ENCODE data around the gene ZDHHC6.
"Not testable (repeated sequence)": the region's sequence is repeated elsewhere in the genome, so short reads cannot be mapped to it uniquely, and the experiment has no call there.

Gene ZDHHC6

DNA sequence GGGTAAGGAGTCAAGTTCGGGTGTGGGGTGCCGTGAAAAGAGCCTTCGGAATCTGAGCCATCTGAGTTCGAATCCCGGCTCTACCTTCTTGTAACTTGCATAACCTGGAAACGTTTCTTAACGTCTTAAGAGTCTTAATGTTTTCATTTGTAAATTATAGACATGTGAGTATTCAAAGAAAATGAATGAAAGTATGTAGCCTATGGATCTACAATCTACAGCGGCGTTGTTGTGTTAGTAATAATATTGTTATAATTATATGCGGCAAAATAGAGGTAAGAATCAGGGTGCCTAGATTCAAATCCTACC is 860 bp upstream of the ZDHHC6 start:
- DNase-seq (ENCODE audit: low read depth, low spot score) = no peak
- H3K27ac ChIP-seq = peak overlapping the region; percentile 86

DNA sequence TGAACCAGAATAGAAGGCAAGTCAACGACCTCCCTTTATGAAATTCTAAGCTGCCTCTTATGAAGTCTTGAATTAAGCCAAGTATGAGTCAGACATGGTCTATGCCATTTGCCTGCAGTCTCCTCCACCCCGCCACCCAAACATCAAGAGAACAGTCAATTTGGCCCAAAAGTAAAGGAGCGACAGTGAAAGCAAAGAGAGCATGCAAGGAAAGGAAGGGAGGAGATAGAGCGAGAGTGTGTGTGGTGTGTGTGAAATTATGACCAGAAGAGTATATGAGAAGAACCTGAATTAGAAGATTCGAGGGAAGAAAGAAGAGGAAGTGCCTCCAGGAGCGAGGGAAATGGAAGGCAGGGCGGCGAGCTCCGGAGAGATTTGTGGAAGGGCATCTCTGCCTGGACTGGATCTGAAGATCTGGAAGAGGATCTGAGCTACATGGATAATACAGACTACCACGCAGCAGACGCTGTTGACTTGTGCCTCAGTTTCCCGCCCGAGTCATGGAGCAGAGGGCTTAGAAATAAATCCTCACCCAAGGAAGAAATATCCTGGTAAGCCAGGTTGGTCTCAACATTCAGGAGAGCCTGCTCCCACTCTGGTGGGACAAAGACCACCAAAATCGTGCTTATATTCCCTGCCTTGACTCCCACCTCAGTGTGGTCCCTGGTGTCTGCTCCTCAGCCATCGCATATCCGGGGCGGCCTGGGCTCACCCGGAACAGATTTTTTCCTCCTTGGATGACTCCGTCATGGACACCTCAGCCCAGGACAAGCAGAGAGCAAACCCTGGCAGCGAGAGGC is 459 bp downstream of the ZDHHC6 start:
- peak overlapping the region; percentile 86 for H3K27ac ChIP-seq
- DNase-seq (ENCODE audit: low read depth, low spot score) = no peak

DNA sequence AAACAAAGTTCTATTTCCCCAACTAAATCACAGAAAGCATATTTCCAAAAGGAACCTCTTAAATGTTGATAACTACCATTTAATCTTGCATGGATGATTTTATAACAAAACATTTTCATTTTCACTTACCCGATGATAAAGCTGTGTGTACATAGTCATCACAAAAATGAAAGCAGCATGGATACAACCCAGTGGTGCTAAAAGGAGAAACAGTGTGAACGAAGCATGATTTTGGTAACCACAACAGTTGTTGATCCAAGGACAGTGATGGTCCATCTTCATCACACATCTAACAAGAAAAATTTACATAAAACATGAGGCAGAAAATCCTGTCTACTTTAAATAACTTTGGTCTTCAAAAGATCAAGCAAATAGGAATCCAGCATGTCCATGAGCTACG is 4.7 kb downstream of the ZDHHC6 start:
- H3K27ac ChIP-seq = no peak overlapping the region
- DNase-seq (ENCODE audit: low read depth, low spot score) = no peak

DNA sequence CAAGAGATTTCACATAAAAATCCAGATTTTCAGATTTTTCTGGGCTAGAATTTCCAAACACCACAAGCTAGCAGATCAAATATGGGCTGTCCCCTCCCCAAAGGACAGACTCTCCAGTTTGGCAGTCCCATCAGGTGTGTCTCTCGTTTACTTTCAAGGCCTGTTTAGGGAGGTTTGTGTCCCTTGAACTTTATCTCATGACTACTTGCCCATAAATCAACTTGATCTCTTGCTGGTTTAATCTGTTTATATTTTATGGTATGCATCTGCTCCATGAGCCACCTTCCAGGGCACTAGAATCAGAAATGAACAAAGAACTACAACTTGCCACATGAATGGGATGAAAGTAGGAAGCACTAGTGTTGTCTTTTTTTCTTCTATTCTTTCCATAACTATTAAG is 5.2 kb downstream of the ZDHHC6 start:
- DNase-seq (ENCODE audit: low read depth, low spot score) = no peak
- no peak overlapping the region for H3K27ac ChIP-seq

DNA sequence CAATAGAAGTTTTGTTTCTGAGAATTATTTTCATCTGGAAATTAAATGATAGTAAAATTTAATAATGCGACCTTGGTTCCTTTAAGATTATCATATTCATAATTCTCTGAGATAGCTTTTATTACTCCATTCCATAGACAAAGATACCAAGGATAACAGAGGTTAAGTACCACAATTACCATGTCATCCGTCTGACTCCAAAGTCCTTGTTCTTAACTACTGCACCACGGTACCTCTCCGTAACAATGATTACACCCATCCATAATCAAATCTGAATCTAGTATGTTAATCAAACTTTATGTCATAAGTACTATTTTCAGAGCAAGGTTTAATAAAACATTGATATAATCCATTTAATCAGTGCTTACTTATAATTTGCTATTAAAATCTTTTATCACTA is 8.4 kb downstream of the ZDHHC6 start:
- no peak for DNase-seq (ENCODE audit: low read depth, low spot score)
- H3K27ac ChIP-seq = no peak overlapping the region

DNA sequence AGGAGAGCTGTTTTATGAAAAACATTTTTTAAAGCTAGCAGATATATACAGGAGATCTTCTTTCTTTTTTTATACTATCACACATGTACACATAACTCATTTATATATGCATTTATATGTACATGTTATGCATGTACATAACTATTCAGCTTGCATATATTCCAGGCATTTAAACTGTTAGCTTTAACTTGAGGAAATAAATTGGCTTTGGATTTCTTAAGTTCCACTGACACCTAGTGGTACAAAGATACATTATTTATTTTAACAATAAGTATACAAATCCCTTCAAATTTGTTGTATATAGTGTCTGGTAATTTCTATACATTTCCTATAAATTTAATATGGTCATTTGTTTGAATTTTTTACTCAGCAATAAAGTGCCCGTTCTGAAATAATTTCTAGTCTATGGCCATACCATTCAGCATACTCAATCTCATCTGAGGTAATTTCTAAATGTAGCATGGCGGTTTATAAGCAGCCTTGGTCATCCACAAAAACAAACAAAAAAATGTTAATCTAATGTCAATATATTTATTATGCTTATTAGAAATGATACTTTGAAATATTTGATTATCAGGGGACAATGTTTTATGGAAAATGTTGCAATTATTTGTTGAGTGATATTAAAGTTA is 11.6 kb downstream of the ZDHHC6 start:
- no peak for DNase-seq (ENCODE audit: low read depth, low spot score)

DNA sequence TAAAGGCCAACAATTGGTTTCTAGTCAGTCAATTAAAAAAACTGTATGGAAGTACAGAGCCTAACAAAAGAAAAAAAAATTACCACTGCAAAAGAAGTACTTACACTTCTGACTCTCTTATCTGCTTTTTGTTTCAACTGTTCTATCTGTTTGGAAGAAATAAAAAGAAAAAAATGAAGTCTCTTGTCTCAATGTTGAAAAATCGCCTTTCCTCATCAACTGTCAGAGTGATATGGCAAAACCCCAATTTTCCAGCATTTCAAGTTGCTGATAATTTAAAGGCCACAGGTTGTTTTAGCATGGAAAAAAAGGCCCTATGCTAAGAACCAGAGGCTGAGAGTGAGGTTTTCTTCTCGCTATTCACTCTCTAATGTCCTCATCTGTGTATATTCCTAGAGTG is 13.6 kb downstream of the ZDHHC6 start:
- H3K27ac ChIP-seq = no peak overlapping the region
- no peak for DNase-seq (ENCODE audit: low read depth, low spot score)

More for the DNA sequence above, 11.6 kb downstream of the ZDHHC6 start:
- no peak overlapping the region for H3K27ac ChIP-seq

DNA sequence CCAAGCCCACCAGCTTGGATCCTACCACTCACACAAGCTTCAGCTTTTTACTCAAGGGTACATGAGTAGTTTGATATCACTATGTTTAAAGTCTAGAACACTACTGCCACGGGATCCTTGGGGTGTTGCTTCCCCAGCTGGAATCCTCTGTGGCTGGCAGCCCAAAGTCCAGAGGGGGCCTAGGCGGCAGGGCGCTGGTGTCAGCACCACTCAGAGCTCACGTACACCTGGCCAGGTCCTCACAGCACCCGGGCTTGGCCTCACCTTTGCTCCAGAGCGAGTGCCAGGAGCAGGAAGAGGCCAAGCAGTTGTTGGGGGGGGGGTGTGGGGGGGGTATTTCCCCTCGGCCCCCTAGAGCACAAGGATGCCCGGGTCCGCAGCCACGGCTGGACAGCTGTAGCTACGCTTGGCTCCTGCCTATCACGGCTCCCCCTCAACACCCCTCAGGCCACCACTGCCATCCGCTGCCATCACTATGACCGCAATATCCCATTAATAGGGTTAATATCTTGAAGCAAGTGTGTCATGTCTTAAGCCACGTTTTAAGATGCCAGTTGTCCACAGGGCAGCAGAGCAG is 17.0 kb downstream of the ZDHHC6 start:
- DNase-seq (ENCODE audit: low read depth, low spot score) = no peak
- H3K27ac ChIP-seq = no peak overlapping the region

DNA sequence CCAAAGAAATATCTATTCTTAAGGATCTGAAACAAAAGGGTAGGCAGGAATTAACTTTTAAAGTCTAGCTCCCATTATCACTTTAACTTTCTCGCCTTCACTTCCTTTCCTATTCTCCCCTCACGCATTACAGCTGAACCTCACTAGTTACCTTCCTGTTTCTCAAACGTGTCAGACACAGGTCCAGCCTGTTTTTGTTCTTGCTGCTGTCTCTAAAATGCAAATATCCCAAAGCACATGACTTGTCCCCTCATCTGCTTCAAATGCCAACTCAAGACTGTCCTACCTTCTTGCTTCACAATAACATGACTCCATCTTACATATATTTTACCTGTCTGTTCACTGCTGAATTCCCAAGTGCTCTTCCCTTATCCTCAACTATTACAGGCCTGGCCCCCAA is 17.6 kb downstream of the ZDHHC6 start:
- no peak overlapping the region for H3K27ac ChIP-seq
- DNase-seq (ENCODE audit: low read depth, low spot score) = no peak

DNA sequence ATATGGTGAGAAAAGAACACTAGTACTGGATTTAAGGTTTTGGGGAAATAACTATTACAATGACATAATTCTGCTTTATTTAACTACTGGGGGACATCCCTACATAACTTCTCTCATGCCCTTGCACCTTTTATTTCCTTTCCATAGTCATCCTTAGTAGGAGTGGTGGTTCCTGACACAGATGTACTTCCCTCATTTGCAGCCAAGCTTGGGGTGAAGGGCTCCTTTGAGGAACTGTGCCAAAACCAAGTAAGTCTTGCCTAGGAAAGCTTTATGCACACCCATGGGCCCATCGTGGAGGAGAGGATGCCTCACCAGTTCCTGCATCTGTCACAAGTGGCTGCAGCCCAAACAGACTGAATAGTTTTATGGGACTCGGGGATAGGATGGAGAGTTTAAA is 20.6 kb downstream of the ZDHHC6 start:
- no peak for DNase-seq (ENCODE audit: low read depth, low spot score)
- H3K27ac ChIP-seq = no peak overlapping the region

DNA sequence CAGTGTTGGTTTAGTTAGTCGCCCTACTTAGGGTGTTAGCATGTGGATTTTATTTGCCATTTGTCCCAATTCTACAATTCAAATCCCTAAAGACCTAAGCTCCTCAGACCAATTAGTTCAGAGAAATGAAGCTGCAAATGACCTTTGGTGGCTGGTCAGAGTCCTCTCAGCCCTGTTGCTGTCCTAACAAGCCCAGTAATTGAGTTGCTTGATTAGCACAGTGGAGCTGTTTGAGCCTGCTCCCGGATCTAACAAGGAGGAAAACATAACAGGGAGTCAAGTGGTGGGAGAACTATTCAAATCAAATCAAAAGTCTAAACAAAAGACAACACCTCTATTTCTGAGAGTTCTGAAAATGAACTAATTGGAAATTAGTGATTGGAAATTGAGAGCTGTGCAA is 22.1 kb downstream of the ZDHHC6 start:
- DNase-seq (ENCODE audit: low read depth, low spot score) = no peak
- no peak overlapping the region for H3K27ac ChIP-seq

DNA sequence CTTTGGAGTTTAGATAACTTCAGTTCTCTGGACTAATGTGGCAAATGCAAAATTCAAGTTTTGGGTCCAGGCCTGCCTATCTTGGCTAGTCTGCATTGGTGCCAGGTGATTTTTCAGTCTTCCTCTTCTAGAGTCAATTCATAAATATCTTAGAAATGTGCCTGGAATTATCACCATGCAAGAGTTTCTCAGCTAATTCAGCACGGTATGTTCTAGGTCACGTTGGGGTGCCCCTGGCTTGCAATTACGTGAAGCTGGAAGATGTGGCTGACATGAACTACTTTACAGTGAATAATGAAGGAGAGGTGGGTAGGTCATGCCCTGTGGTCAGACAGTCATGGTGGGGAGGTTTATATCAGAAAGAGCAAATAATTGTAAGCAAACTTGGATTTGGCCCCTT is 25.0 kb downstream of the ZDHHC6 start:
- no peak overlapping the region for H3K27ac ChIP-seq
- no peak for DNase-seq (ENCODE audit: low read depth, low spot score)

DNA sequence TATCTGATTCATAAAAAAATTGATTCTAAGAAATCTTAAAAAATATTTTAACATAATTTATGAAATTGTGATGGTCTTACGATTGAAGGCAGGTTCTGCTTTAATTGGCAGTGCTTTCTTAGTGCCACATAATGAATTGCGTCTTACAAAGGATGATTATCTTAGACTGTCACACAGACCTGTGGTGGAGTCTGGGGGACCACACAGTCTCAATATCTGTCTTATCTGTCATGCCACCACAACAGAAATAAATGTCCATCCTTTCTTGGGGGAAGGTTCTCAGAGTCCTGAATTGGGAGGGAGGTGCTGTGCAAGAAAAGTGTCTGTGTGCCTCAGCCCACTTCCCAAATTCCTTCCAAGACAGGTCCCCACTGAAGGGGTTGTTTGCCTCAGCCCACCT is 34.0 kb downstream of the ZDHHC6 start:
- no peak for DNase-seq (ENCODE audit: low read depth, low spot score)
- no peak overlapping the region for H3K27ac ChIP-seq

DNA sequence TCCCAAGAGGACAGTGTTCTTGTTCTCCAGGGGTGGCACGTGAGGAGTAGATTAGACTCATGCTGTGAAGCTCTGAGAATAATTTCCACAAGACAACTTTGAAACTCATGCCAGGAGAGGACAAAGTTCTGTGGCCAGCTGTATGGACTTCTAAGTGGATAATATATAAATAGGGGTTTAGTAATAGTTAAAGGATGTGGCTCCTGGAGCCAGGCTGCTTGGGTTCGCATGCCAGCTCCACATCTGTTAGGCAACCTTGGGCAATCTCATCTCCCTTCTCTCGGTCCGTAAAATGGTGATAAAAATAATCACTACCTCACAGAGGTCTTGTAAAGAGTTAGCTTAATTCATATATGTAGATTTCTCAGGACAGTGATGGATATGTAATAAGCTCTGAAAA is 37.0 kb downstream of the ZDHHC6 start:
- no peak overlapping the region for H3K27ac ChIP-seq
- DNase-seq (ENCODE audit: low read depth, low spot score) = no peak

DNA sequence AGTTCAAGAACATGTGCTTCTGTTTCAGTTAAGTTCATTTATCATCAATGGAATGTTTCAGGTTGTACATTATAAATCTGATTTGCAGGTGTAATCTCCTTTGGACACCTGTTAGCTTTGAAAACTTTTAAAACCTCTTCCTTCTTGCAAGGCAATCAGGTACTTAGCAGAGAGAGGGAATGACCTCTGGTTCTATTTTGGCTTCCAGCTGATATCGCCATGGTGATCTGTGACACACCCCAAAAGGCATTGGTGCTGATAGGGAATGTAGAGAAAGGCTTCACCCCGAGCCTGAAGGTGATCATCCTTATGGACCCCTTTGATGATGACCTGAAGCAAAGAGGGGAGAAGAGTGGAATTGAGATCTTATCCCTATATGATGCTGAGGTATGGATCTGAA is 37.4 kb downstream of the ZDHHC6 start:
- H3K27ac ChIP-seq = no peak overlapping the region
- DNase-seq (ENCODE audit: low read depth, low spot score) = no peak

DNA sequence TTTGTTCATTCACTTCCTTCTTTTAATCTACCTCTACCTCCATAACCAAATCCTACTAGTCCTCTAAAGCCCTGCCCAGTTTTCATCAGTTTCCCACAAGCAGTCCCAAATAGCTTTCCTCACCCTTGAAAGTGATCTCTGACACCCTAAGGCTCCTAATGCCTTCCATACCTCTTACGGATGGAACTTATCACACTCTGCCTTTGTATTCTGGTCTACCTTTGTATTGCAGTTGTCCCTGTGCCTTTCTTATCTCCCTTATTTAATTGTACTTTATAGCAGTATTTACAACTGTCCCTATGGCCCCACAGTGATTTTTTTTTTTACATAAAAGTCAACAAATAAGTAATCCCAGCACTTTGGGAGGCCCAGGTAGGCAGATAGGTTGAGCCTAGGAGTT is 39.0 kb downstream of the ZDHHC6 start:
- no peak overlapping the region for H3K27ac ChIP-seq
- no peak for DNase-seq (ENCODE audit: low read depth, low spot score)

DNA sequence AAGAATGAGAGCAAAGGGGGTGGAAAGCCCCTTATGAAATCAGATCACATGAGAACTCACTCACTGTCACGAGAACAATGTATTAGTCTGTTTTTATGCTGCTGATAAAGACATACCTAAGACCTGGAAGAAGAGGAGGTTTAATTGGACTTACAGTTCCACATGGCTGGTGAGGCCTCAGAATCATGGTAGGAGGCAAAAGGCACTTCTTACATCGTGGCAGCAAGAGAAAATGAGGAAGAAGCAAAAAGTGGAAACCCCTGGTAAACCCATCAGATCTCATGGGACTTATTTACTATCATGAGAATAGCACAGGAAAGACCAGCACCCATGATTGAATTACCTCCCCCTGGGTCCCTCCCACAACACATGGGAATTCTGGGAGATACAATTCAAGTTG is 39.9 kb downstream of the ZDHHC6 start:
- not testable (repeated sequence) for DNase-seq (ENCODE audit: low read depth, low spot score); H3K27ac ChIP-seq

DNA sequence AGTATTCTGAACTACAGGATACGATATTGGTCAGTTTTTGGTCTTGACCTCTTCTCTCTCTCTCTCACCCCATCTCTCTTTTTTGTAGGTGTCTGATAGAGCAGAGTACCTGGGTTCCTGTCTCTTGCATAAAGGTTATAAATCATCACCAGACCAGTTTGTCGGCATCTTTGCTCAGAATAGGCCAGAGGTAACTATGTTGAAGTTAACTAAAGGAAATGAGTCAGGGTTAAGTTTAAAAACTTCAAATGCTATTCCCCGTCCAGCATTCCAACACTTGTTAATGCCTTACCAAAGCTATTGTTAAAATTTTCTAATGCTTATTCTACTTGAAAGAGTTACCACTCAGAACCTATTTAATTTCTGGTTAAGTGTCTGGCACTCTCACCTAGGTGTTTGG is 42.1 kb downstream of the ZDHHC6 start:
- peak; percentile 31 for DNase-seq (ENCODE audit: low read depth, low spot score)

DNA sequence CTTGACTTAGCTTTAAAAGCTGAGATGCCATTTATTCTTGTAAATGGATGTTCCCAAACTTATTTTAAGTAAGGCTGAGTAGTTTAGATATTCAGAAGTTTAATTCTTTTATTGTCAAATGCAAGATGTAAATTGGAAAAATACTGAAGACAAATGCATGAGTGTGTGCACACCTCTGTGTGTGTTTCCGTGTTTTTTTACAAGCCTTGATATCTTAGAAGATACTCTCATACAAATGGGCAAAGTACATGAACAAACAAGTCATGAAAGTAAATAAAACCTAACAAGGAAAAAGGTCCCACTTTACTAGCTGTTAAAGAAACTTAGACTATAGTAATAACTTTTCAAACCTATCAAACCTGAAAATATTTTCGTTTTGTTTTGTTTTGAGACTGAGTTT is 43.8 kb downstream of the ZDHHC6 start:
- no peak overlapping the region for H3K27ac ChIP-seq
- DNase-seq (ENCODE audit: low read depth, low spot score) = no peak

More for the DNA sequence above, 42.1 kb downstream of the ZDHHC6 start:
- H3K27ac ChIP-seq = peak overlapping the region; percentile 64

DNA sequence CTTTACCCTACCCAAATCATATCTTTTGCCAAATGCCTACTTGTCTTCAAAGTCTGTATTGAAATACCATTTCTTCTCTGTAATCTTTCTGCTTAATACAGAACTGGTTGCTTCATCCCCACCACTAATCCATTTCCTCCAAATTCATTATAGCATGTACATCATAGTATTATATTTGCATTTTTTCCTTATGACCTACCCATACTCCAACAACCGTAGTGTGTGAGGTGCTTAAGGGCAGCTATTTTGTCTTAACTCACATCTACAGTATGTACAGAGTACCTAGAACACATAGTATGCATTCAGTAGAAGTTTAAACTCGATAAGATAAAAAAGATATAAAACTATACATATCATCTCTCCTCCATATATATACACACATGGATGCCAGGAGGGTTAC is 49.1 kb downstream of the ZDHHC6 start:
- no peak for DNase-seq (ENCODE audit: low read depth, low spot score)
- H3K27ac ChIP-seq = no peak overlapping the region

DNA sequence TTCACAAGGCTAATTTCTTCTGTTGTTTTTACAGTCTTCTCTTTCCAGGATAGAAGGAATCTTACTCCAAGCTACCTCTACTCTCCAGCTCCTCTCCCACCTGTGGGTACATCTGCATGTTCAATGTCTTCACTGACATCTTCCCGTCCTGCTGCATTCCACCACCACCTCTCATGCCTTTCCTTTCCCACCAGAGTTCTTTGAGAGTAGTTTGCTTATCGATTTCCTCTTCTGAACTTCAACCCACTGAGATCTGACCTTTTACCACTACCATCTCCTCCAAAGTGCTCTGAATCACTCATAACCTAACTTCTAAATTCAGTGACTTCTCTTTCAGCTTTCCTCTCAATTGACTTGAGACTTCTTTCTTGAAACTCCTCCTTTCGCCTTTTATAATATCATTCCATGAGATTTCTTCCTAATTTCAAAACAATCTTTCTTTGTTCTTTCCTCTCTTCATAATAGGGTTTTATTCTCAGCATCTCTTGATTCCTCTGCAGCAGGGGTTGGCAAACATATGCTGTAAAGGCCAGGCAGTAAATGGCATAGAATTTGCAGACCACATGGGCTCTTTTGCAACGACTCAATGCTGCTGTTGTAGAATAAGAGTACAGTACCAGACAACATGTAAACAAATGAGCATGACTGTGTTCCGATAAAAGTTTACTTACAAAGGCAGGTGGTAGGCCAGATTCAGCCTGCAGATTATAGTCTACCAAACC is 50.7 kb downstream of the ZDHHC6 start:
- DNase-seq (ENCODE audit: low read depth, low spot score) = no peak
- H3K27ac ChIP-seq = no peak overlapping the region

All from epithelial cell of prostate (primary cell).